Heart left ventricle (tissue), 13 donors: ENCODE results near the gene CYB5A.

Source experiments
- CTCF ChIP-seq, 12 donors: fragments of 200-600 bp; sonication (generic) in 4 of 12; IDR thresholded peaks; one replicate each; pipeline versions ENCODE4 v1.5.0 to v1.8.0; 2018 to 2022; ENCODE audit warnings: antibody characterized with exemption in 12 of 12, mild to moderate bottlenecking in 5 of 12
- POLR2A ChIP-seq, 2 donors: fragments of 450-650 bp; IDR thresholded peaks; one replicate each; pipeline ENCODE4 v1.6.1; 2017; ENCODE audit warnings: antibody characterized with exemption in 2 of 2, mild to moderate bottlenecking in 2 of 2, moderate library complexity in 2 of 2
- donor health status: ischemic (EF 13 %, LVEDD 7.1; RV severe dilation, severe dysfunction).
- donor health status: DM: no; HTN: yes; CAD: no.
- donor health status: DM: no; HTN: no; CAD: no.
- donor health status: ischemic (EF 25% LVEDD 6.9; RV normal size, moderate dysfunction).
- donor health status: ischemic (EF 25% LVEDD 5.7; RV mildly dilated, moderate dysfunction).
- donor health status: ischemic (EF 35%, LVEDD 5.7; RV mildly dilated, moderate dysfunction).
- donor health status: nonischemic (EF 11% LVEDD 7.7; RV severe dilation, severe dysfunction).
- donor health status: DM: yes; HTN: yes; CAD: no.
- donor health status: PGD.
- donor health status: ischemic (EF 29% LVEDD 5.4; RV normal size, mild dysfunction).
- donor health status: nonischemic (EF 23%, LVEDD 6.1; RV moderate dilation, normal function).

GRCh38 chr18:74222710-74223494 lies 68.9 kb downstream of the CYB5A start:
- TF ChIP-seq CTCF (IDR thresholded peaks at IDR 0.05) (no peak), POLR2A (IDR thresholded peaks at IDR 0.05) (no peak)
